HEK293 (cell line): ENCODE results near the gene JAGN1.
"Not testable (repeated sequence)": the region's sequence is repeated elsewhere in the genome, so short reads cannot be mapped to it uniquely, and the experiment has no call there.

Experiments used
- CTCF ChIP-seq: fragments of 450-650 bp; formaldehyde crosslinking; IDR thresholded peaks from 2 replicates; pipeline ENCODE4 v1.5.1; 2016; ENCODE audit warnings: missing biosample characterization, missing genetic modification characterization
- HOXA7 ChIP-seq: sonication (generic); formaldehyde crosslinking; IDR thresholded peaks from 2 replicates; pipeline ENCODE4 v1.8.1; 2022; ENCODE audit warnings: missing genetic modification reagents, borderline replicate concordance
- ZBTB10 ChIP-seq: fragments of 450-650 bp; formaldehyde crosslinking; IDR thresholded peaks from 2 replicates; pipeline ENCODE4 v1.5.1; 2016; ENCODE audit warnings: missing biosample characterization, missing genetic modification characterization
- ZNF580 ChIP-seq: fragments of 450-650 bp; formaldehyde crosslinking; IDR thresholded peaks from 2 replicates; pipeline ENCODE4 v1.5.1; 2016; ENCODE audit warnings: missing biosample characterization, missing genetic modification characterization

- not testable (repeated sequence) for TF ChIP-seq ZBTB10 (tag by site-specific recombination); CTCF (tag by site-specific recombination); HOXA7 (CRISPR knock-in tag); ZNF580
Measured at GRCh38 chr3:9939906-9940305, 49.5 kb downstream of the JAGN1 start.
